BLaER1 treated with 17β-estradiol and CSF1 and Interleukin-3, amounts not matched to agents 10 nM and 100 nM (cell line): Measurements from ENCODE around the gene LUC7L.
"Not testable (repeated sequence)": the region's sequence is repeated elsewhere in the genome, so short reads cannot be mapped to it uniquely, and the experiment has no call there.

Source experiments
- H3K27ac ChIP-seq, 11 experiments: shearing (Covaris generic); formaldehyde crosslinking; 2 replicates each; pipeline ENCODE4 v1.8.1; 2022
- H3K27me3 ChIP-seq, 11 experiments: shearing (Covaris generic); formaldehyde crosslinking; 2 replicates each; pipeline ENCODE4 v1.8.1; 2022
- H3K36me3 ChIP-seq, 11 experiments: shearing (Covaris generic); formaldehyde crosslinking; 2 replicates each; pipeline ENCODE4 v1.8.1; 2022
- H3K4me1 ChIP-seq, 10 experiments: shearing (Covaris generic); formaldehyde crosslinking; 2 replicates each; pipeline ENCODE4 v1.8.1; 2022
- H3K4me2 ChIP-seq, 11 experiments: shearing (Covaris generic); formaldehyde crosslinking; 2 replicates each; pipeline ENCODE4 v1.8.1; 2022
- H3K4me3 ChIP-seq, 10 experiments: shearing (Covaris generic); formaldehyde crosslinking; 2 replicates each; pipeline ENCODE4 v1.8.1; 2022
- H3K9ac ChIP-seq, 11 experiments: shearing (Covaris generic); formaldehyde crosslinking; 2 replicates each; pipeline ENCODE4 v1.8.1; 2022
- H3K9me3 ChIP-seq, 11 experiments: shearing (Covaris generic); formaldehyde crosslinking; replicated peaks in 1 of 11; 2 replicates each; pipeline ENCODE4 v1.8.1; 2022
- H4K20me1 ChIP-seq, 11 experiments: shearing (Covaris generic); formaldehyde crosslinking; 2 replicates each; pipeline ENCODE4 v1.8.1; 2022
- Cebpa-rat ChIP-seq, 11 experiments: shearing (Covaris generic); IDR thresholded peaks; 2 replicates each; pipeline ENCODE4 v1.8.1; 2022

LUC7L gene

DNA sequence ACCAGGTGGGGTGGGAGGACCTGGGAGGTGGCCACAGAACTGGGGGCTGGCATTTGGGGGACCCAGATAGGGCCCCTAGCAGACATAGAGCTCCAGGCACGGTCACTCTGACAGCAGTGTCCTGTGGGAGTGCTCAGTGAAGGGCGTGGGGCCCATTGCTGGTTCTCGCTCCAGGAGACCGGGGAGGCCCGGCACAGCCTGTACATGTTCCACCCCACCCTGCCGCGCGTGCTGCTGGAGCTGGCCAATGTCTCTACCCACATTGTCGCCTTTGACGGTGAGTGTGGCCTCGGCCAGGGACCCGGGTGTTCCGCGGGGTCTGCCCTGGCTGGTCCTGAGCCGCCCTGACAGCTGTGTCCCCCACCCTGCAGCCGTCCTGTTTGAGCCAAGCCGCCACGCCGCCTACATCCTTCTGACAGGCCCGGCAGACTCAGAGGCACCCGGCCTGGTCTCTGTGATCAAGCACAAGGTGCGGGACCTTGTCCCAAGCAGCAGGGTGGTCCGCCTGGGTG lies 35.2 kb upstream of the LUC7L start:
- Histone ChIP-seq H3K9me3 (no peaks in the 10 kb centered on the region), H3K4me3 (no peak overlapping the region), H3K9ac (no peak overlapping the region), H3K36me3 (peaks cover 47 to 71% (median 60%) of the 10 kb centered on the region in 11 experiments), H3K27me3 (no peaks in the 10 kb centered on the region), H4K20me1 (peaks cover 0 to 91% (median 0%) of the 10 kb centered on the region in 11 experiments; a peak in 9 of 22 replicates), H3K27ac (no peak overlapping the region), H3K4me2 (no peak overlapping the region), H3K4me1 (peaks cover 0 to 6% (median 1%) of the 10 kb centered on the region in 10 experiments; a peak in 11 of 20 replicates)
- no peak for TF ChIP-seq Cebpa-rat (IDR thresholded peaks at IDR 0.05)

DNA sequence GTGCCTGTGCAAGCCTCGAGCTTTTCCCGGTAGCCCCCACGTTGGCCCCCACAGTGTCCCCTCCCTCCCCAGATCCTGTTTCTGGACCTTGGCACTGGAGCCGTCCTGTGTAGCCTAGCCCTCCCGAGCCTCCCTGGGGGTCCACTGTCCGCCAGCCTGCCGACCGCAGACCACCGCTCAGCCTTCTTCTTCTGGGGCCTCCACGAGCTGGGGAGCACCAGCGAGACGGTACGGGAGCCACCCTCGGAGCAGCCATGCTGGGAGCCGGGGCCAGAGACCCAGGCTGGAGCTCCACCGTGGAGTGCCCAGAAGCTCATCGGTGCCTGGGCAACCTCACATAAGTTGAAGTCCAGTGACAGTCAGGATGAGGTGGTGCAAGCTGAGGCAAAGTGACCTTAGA lies 34.7 kb upstream of the LUC7L start:
- no peak overlapping the region for H3K4me2 ChIP-seq
- peaks cover 49 to 75% (median 64%) of the 10 kb centered on the region in 11 experiments for H3K36me3 ChIP-seq
- H3K9ac ChIP-seq, result no peak overlapping the region
- no peak overlapping the region for H3K4me3 ChIP-seq
- no peaks in the 10 kb centered on the region for H3K9me3 ChIP-seq
- H3K27ac ChIP-seq, result no peak overlapping the region
- H3K4me1 ChIP-seq, result peaks cover 0 to 12% (median 7%) of the 10 kb centered on the region in 10 experiments; a peak in 16 of 20 replicates
- no peak for TF ChIP-seq Cebpa-rat (IDR thresholded peaks at IDR 0.05)
- H3K27me3 ChIP-seq, result no peaks in the 10 kb centered on the region
- H4K20me1 ChIP-seq, result peaks cover 0 to 87% (median 0%) of the 10 kb centered on the region in 11 experiments; a peak in 9 of 22 replicates

DNA sequence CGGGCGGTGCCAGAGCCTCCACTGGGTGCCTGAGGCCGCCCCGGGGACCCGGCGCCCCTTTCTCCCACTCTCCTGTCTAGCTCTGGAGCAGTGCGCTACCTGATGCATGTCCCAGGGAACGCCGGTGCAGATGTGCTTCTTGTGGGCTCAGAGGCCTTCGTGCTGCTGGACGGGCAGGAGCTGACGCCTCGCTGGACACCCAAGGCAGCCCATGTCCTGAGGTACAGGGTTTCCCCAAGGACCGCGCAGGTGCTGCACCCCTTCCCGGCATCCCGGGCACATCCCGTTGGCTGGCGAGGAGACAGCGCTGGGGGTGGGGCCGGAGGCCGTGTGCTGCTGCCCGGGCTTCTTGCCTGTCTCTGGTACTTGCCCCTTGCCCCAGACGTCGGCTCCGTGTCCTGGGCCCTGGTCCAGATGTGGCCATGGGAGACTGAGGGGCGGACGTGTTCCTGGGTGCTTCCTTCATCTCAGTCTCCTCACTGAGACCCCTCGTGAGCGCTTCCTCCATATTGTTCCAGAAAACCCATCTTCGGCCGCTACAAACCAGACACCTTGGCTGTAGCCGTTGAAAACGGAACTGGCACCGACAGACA lies 34.0 kb upstream of the LUC7L start:
- H3K4me3 ChIP-seq, result no peak overlapping the region
- H3K27ac ChIP-seq, result no peak overlapping the region
- no peaks in the 10 kb centered on the region for H3K27me3 ChIP-seq
- H3K36me3 ChIP-seq, result peaks cover 49 to 79% (median 66%) of the 10 kb centered on the region in 11 experiments
- H3K9me3 ChIP-seq, result no peaks in the 10 kb centered on the region
- H3K9ac ChIP-seq, result no peak overlapping the region
- peaks cover 0 to 81% (median 0%) of the 10 kb centered on the region in 11 experiments; a peak in 9 of 22 replicates for H4K20me1 ChIP-seq
- H3K4me1 ChIP-seq, result peaks cover 0 to 16% (median 12%) of the 10 kb centered on the region in 10 experiments; a peak in 16 of 20 replicates
- TF ChIP-seq Cebpa-rat (IDR thresholded peaks at IDR 0.05), result no peak
- no peak overlapping the region for H3K4me2 ChIP-seq

DNA sequence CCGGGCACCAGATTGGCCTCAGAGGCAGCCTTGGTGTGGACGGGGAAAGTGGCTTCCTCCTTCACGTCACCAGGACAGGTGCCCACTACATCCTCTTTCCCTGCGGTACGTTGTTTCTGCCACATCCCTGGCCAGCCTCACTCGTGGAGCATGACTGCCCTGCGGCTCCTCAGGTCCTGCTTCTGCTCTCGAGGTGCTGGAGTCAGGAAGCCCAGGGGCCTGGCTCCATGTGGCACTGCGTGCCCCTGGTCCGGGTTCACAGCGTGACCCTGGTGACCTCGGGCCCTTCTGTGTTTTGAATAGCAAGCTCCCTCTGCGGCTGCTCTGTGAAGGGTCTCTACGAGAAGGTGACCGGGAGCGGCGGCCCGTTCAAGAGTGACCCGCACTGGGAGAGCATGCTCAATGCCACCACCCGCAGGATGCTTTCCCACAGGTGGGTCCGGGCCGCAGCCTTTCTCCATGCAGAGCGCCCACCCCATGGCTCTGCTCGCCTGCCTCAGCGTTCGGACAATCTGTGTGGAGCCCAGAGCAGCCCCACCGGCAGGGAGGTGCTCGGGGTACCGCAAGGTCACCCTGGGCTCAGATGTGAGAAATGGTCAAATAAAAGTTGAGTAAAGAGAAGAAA lies 33.0 kb upstream of the LUC7L start:
- Histone ChIP-seq H3K4me2 (no peak overlapping the region), H3K9me3 (no peaks in the 10 kb centered on the region), H3K36me3 (peaks cover 55 to 87% (median 73%) of the 10 kb centered on the region in 11 experiments), H3K27ac (no peak overlapping the region), H3K4me3 (no peak overlapping the region), H3K27me3 (no peaks in the 10 kb centered on the region), H4K20me1 (peaks cover 0 to 74% (median 0%) of the 10 kb centered on the region in 11 experiments; a peak in 9 of 22 replicates), H3K9ac (no peak overlapping the region), H3K4me1 (peaks cover 0 to 16% (median 12%) of the 10 kb centered on the region in 10 experiments; a peak in 16 of 20 replicates)
- TF ChIP-seq Cebpa-rat (IDR thresholded peaks at IDR 0.05), result no peak

DNA sequence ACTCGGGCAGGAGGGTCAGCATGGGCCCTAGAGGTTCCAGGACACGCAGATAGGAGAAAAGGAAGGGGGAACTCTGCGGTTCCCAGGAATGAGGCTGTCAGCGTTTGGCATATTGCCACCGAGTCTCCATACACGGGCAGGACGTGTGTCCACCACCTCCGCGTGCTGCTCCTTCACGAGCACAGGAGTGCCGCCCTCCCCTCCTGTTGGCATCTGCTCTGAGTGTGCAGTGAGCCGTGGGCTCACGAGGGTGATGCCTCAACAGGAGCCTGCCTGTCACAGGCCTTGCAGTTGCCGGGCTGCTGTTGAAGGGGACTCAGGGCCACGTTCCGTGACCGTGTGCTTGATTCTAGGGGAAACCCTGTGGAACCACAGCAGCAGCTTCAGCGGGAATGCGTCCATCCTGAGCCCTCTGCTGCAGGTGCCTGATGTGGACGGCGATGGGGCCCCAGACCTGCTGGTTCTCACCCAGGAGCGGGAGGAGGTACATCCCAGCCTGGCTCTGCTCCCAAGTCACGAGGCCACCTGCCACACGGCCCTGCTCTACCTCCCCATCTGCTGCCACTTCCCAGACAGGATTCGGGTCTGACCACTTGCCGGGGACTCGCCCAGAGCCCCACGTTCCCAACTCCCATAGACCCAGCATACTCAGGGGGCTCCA lies 31.9 kb upstream of the LUC7L start:
- H3K9ac ChIP-seq, result no peak overlapping the region; a peak in 1 of 22 replicates
- H3K4me2 ChIP-seq, result no peak overlapping the region
- H3K4me3 ChIP-seq, result no peak overlapping the region
- H4K20me1 ChIP-seq, result peaks cover 0 to 64% (median 0%) of the 10 kb centered on the region in 11 experiments; a peak in 9 of 22 replicates
- H3K4me1 ChIP-seq, result peaks cover 0 to 18% (median 12%) of the 10 kb centered on the region in 10 experiments; a peak in 16 of 20 replicates
- H3K9me3 ChIP-seq, result no peaks in the 10 kb centered on the region; a peak in 1 of 22 replicates
- TF ChIP-seq Cebpa-rat (IDR thresholded peaks at IDR 0.05), result no peak
- H3K27ac ChIP-seq, result no peak overlapping the region
- H3K27me3 ChIP-seq, result no peaks in the 10 kb centered on the region
- H3K36me3 ChIP-seq, result peaks cover 66 to 94% (median 83%) of the 10 kb centered on the region in 11 experiments

DNA sequence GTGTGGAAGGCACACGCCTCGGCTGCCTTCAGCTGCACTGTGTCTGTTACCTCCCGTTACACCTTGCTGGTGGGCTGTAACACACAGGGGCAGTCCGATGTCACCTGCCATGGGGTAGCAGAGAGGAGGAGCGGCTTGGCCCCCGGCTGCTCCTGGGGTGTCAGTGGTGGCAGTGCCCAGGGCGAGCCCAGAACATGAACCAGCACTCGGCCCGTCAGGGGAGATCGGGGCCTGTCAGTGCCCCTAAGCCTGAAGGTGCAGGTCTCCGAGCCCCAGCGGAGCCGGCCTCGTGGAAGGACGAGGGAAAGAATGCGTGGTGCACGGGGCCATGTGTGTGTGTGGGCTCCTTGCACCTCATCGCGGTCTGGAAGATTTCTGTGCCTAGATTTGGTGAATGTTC lies 31.1 kb upstream of the LUC7L start:
- Histone ChIP-seq H3K36me3 (peaks cover 70 to 94% (median 88%) of the 10 kb centered on the region in 11 experiments), H3K4me2 (no peak overlapping the region), H3K4me3 (no peak overlapping the region), H3K27ac (peak overlapping the region in 1 of 11 experiments; percentile 20; a peak in 1 of 22 replicates), H4K20me1 (peaks cover 0 to 55% (median 0%) of the 10 kb centered on the region in 11 experiments; a peak in 7 of 22 replicates), H3K9ac (no peak overlapping the region), H3K9me3 (peaks cover 0 to 7% (median 0%) of the 10 kb centered on the region in 11 experiments; a peak in 3 of 22 replicates), H3K27me3 (no peaks in the 10 kb centered on the region), H3K4me1 (peaks cover 5 to 26% (median 17%) of the 10 kb centered on the region in 10 experiments; a peak in 19 of 20 replicates)
- no peak for TF ChIP-seq Cebpa-rat (IDR thresholded peaks at IDR 0.05)

DNA sequence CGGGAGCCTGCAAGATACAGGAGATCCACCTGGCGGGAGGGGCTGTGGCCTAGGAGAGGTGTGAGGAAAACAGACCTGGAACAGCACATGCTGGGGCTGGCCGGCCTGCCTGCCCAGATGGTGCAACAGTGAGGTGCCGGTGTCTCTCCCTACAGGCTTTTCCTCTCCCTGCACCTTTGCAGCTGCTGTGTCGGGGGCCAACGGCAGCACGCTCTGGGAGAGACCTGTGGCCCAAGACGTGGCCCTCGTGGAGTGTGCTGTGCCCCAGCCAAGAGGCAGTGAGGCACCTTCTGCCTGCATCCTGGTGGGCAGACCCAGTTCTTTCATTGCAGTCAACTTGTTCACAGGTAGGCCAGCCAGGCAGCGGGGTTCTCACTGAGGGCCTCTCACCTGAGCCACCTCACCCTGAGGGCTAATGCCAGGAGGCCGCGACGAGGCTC lies 30.6 kb upstream of the LUC7L start:
- Histone ChIP-seq H3K4me1 (peaks cover 5 to 31% (median 22%) of the 10 kb centered on the region in 10 experiments), H3K9ac (peak overlapping the region in 1 of 11 experiments; percentile 20; a peak in 1 of 22 replicates), H3K27me3 (no peaks in the 10 kb centered on the region), H3K9me3 (peaks cover 0 to 8% (median 0%) of the 10 kb centered on the region in 11 experiments; a peak in 3 of 22 replicates), H3K36me3 (peaks cover 69 to 94% (median 88%) of the 10 kb centered on the region in 11 experiments), H3K27ac (peak overlapping the region in 2 of 11 experiments; percentile 20 to 21; a peak in 4 of 22 replicates), H3K4me3 (no peak overlapping the region), H4K20me1 (peaks cover 0 to 50% (median 0%) of the 10 kb centered on the region in 11 experiments; a peak in 7 of 22 replicates), H3K4me2 (peak overlapping the region in 4 of 11 experiments; percentile 43 to 71 (median 56); a peak in 9 of 22 replicates)
- TF ChIP-seq Cebpa-rat (IDR thresholded peaks at IDR 0.05), result no peak

DNA sequence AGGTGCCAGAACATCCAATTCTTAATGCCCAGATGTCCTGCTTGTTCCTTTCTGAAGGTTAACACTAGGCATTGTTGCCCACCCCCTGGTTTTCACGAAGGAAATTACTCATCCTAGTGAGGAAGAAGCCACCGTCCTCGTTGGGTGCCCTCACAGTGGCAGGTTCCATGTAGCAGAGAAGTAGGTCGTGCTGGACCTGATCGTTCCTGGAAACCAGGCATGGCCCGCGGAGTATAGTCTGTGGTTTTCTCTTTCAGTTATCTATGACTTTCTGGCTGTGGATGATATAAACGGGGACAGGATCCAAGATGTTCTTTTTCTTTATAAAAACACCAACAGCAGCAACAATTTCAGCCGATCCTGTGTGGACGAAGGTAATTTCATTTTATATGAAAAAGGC lies 30.0 kb upstream of the LUC7L start:
- H3K27me3 ChIP-seq, result no peaks in the 10 kb centered on the region
- TF ChIP-seq Cebpa-rat (IDR thresholded peaks at IDR 0.05), result no peak
- H3K9ac ChIP-seq, result peak overlapping the region in 4 of 11 experiments; percentile 2 to 44 (median 24); a peak in 4 of 22 replicates
- H3K4me1 ChIP-seq, result peaks cover 6 to 37% (median 28%) of the 10 kb centered on the region in 10 experiments
- peak overlapping the region in 8 of 11 experiments; percentile 11 to 71 (median 41); a peak in 13 of 22 replicates for H3K4me2 ChIP-seq
- peaks cover 0 to 8% (median 0%) of the 10 kb centered on the region in 11 experiments; a peak in 3 of 22 replicates for H3K9me3 ChIP-seq
- H3K4me3 ChIP-seq, result no peak overlapping the region
- H3K27ac ChIP-seq, result peak overlapping the region in 5 of 11 experiments; percentile 2 to 48 (median 20); a peak in 6 of 22 replicates
- peaks cover 63 to 94% (median 88%) of the 10 kb centered on the region in 11 experiments for H3K36me3 ChIP-seq
- peaks cover 0 to 44% (median 0%) of the 10 kb centered on the region in 11 experiments; a peak in 7 of 22 replicates for H4K20me1 ChIP-seq

DNA sequence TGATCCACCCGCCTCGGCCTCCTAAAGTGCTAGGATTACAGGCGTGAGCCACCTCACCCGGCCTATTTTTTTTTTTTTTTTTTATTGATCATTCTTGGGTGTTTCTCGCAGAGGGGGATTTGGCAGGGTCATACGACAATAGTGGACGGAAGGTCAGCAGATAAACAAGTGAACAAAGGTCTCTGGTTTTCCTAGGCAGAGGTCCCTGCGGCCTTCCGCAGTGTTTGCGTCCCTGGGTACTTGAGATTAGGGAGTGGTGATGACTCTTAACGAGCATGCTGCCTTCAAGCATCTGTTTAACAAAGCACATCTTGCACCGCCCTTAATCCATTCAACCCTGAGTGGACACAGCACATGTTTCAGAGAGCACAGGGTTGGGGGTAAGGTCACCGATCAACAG lies 28.8 kb upstream of the LUC7L start:
- peaks cover 52 to 88% (median 81%) of the 10 kb centered on the region in 11 experiments for H3K36me3 ChIP-seq
- peaks cover 17 to 48% (median 40%) of the 10 kb centered on the region in 10 experiments for H3K4me1 ChIP-seq
- not testable (repeated sequence) for H3K9me3 ChIP-seq, H3K27me3 ChIP-seq, H3K4me3 ChIP-seq, H3K27ac ChIP-seq, H3K9ac ChIP-seq, H3K4me2 ChIP-seq
- H4K20me1 ChIP-seq, result peaks cover 0 to 33% (median 0%) of the 10 kb centered on the region in 11 experiments; a peak in 7 of 22 replicates
